NCI-H345 treated with DMSO at 0.1 percent for 48 hours (cell line): Measurements from ENCODE around the gene KCNK13.
A peak's percentile ranks its signal among the peaks of the same experiment; 100 is the strongest.
"Not testable (repeated sequence)": the region's sequence is repeated elsewhere in the genome, so short reads cannot be mapped to it uniquely, and the experiment has no call there.

Source experiments
- DNase-seq: peaks from one replicate; lab custom pipeline; 2025; ENCODE audit not compliant: unreplicated experiment; lab: John Stamatoyannopoulos, UW

The KCNK13 gene

GRCh38 chr14:90060965-90061684 is 669 bp upstream of the KCNK13 start:
- DNase-seq = peak; percentile 47

GRCh38 chr14:90062127-90062794 is 467 bp downstream of the KCNK13 start:
- peak; percentile 88 for DNase-seq

GRCh38 chr14:90062822-90063539 is 1.2 kb downstream of the KCNK13 start:
- DNase-seq = no peak

GRCh38 chr14:90072350-90072749 is 10.6 kb downstream of the KCNK13 start:
- no peak for DNase-seq

GRCh38 chr14:90079576-90079975 is 17.8 kb downstream of the KCNK13 start:
- no peak for DNase-seq

GRCh38 chr14:90087433-90087832 is 25.6 kb downstream of the KCNK13 start:
- DNase-seq = no peak

- DNase-seq = no peak
Observed at GRCh38 chr14:90088176-90088575, 26.4 kb downstream of the KCNK13 start.

- not testable (repeated sequence) for DNase-seq
Observed at GRCh38 chr14:90089486-90089885, 27.7 kb downstream of the KCNK13 start.

- no peak for DNase-seq
Observed at GRCh38 chr14:90091393-90091792, 29.6 kb downstream of the KCNK13 start.

GRCh38 chr14:90093942-90094595 is 32.3 kb downstream of the KCNK13 start:
- DNase-seq = peak; percentile 92

- no peak for DNase-seq
Observed at GRCh38 chr14:90095096-90095495, 33.3 kb downstream of the KCNK13 start.

- no peak for DNase-seq
Observed at GRCh38 chr14:90096566-90096965, 34.8 kb downstream of the KCNK13 start.

GRCh38 chr14:90103808-90104207 is 42.0 kb downstream of the KCNK13 start:
- DNase-seq = no peak

- DNase-seq = no peak
Observed at GRCh38 chr14:90105756-90106155, 44.0 kb downstream of the KCNK13 start.

- no peak for DNase-seq
Observed at GRCh38 chr14:90107789-90108188, 46.0 kb downstream of the KCNK13 start.

- DNase-seq = no peak
Observed at GRCh38 chr14:90109858-90110257, 48.1 kb downstream of the KCNK13 start.

GRCh38 chr14:90111895-90112534 is 50.2 kb downstream of the KCNK13 start:
- DNase-seq = peak; percentile 9

- no peak for DNase-seq
Observed at GRCh38 chr14:90114554-90114953, 52.8 kb downstream of the KCNK13 start.

GRCh38 chr14:90115780-90116179 is 54.0 kb downstream of the KCNK13 start:
- no peak for DNase-seq

GRCh38 chr14:90116444-90116843 is 54.6 kb downstream of the KCNK13 start:
- DNase-seq = no peak

- DNase-seq = no peak
Observed at GRCh38 chr14:90118027-90118426, 56.2 kb downstream of the KCNK13 start.
